Activated T-helper 1 cell treated with anti-CD3 and anti-CD28 coated beads, Interleukin-12 subunit alpha, Interleukin-12 subunit beta, Interleukin-2, Interleukin-4 antibody, amounts not matched to agents 30 ng/mL and 10 ng/mL and 1 ng/mL, durations not matched to agents 14 hours and 24 hours and 36 hours (primary cell): Measurements from ENCODE around the gene JAK1. TPM values are rescaled to one million over a fixed set of nuclear protein-coding genes. Genes with fewer than 3 reads are reported as not detected.

Experiments
- DNase-seq: peaks from one replicate; pipeline ENCODE4 v3.0.0; 2021; ENCODE audit warnings: low spot score
- H3K27ac Mint-ChIP-seq: one replicate; pipeline ENCODE4 v1.8.0; 2021; ENCODE audit warnings: mild to moderate bottlenecking, mixed read lengths
- H3K27me3 Mint-ChIP-seq: one replicate; pipeline ENCODE4 v1.8.0; 2022; ENCODE audit warnings: mild to moderate bottlenecking, moderate library complexity, mixed read lengths; ENCODE audit not compliant: insufficient read depth
- H3K36me3 Mint-ChIP-seq: one replicate; pipeline ENCODE4 v1.8.0; 2021; ENCODE audit warnings: low read depth, mixed read lengths
- H3K4me1 Mint-ChIP-seq: one replicate; pipeline ENCODE4 v1.8.0; 2021; ENCODE audit warnings: low read depth, mixed read lengths
- H3K4me3 Mint-ChIP-seq: one replicate; pipeline ENCODE4 v1.8.0; 2021; ENCODE audit warnings: mild to moderate bottlenecking, moderate library complexity, mixed read lengths
- H3K9me3 Mint-ChIP-seq: one replicate; pipeline ENCODE4 v1.8.0; 2021; ENCODE audit warnings: mixed read lengths
- intact Hi-C: fragments of 100-400 bp; cut with micrococcal nuclease; formaldehyde crosslinking; loops from one replicate; pipeline ENCODE4 v1.15.1; 2024
- total RNA-seq: library from RNA; stranded (reverse); gene quantifications from 2 replicates; pipeline ENCODE4 v1.2.3, GENCODE V29; 2022

Gene JAK1
- total RNA-seq, 1 donor from 2014 or later = 102 TPM

GRCh38 chr1:64996541-64997257 is 30.4 kb upstream of the JAK1 start:
- peaks cover 9% of the 10 kb centered on the region for H3K4me1 Mint-ChIP-seq
- intact Hi-C loops = no loop called here
- H3K27ac Mint-ChIP-seq = no peak overlapping the region

GRCh38 chr1:64995316-64995715 is 29.0 kb upstream of the JAK1 start:
- Mint-ChIP-seq H3K27ac (no peak overlapping the region), H3K4me1 (no peaks in the 10 kb centered on the region), H3K36me3 (peaks cover 3% of the 10 kb centered on the region), H3K4me3 (no peak overlapping the region), H3K9me3 (peaks cover 11% of the 10 kb centered on the region), H3K27me3 (peaks cover 4% of the 10 kb centered on the region)
- intact Hi-C loops = no loop called here
- DNase-seq = no peak

More at GRCh38 chr1:64996541-64997257, 30.4 kb upstream of the JAK1 start:
- Mint-ChIP-seq H3K4me3 (no peak overlapping the region), H3K36me3 (peaks cover 3% of the 10 kb centered on the region), H3K27me3 (peaks cover 2% of the 10 kb centered on the region), H3K9me3 (peaks cover 11% of the 10 kb centered on the region)
- no peak for DNase-seq

- peaks cover 6% of the 10 kb centered on the region for H3K4me1 Mint-ChIP-seq
- no peak overlapping the region for H3K4me3 Mint-ChIP-seq
- H3K27me3 Mint-ChIP-seq = peaks cover 5% of the 10 kb centered on the region
- no peaks in the 10 kb centered on the region for H3K36me3 Mint-ChIP-seq
- DNase-seq = no peak
- H3K9me3 Mint-ChIP-seq = no peaks in the 10 kb centered on the region
- intact Hi-C loops = no loop called here
- H3K27ac Mint-ChIP-seq = no peak overlapping the region
These were observed 20.8 kb upstream of the JAK1 start for GRCh38 chr1:64986903-64987871.

- H3K27ac Mint-ChIP-seq = no peak overlapping the region
- intact Hi-C loops = loop anchor here (2.0 kb wide), 1 partner anchor 14 kb away; no protein-coding TSS in a partner anchor
- H3K36me3 Mint-ChIP-seq = no peaks in the 10 kb centered on the region
- DNase-seq = no peak
- H3K27me3 Mint-ChIP-seq = peaks cover 5% of the 10 kb centered on the region
- H3K4me3 Mint-ChIP-seq = no peak overlapping the region
- H3K9me3 Mint-ChIP-seq = no peaks in the 10 kb centered on the region
- H3K4me1 Mint-ChIP-seq = peaks cover 14% of the 10 kb centered on the region
These were observed 18.4 kb upstream of the JAK1 start for GRCh38 chr1:64984737-64985136.

- Mint-ChIP-seq H3K4me1 (peaks cover 14% of the 10 kb centered on the region), H3K36me3 (no peaks in the 10 kb centered on the region), H3K27me3 (peaks cover 5% of the 10 kb centered on the region), H3K4me3 (no peak overlapping the region), H3K9me3 (no peaks in the 10 kb centered on the region), H3K27ac (no peak overlapping the region)
- intact Hi-C loops = loop anchor here (2.0 kb wide), 1 partner anchor 15 kb away; no protein-coding TSS in a partner anchor
- DNase-seq = no peak
These were observed 17.8 kb upstream of the JAK1 start for GRCh38 chr1:64984106-64984505.

GRCh38 chr1:64983110-64983509 is 16.8 kb upstream of the JAK1 start:
- Mint-ChIP-seq H3K27me3 (peaks cover 5% of the 10 kb centered on the region), H3K9me3 (no peaks in the 10 kb centered on the region), H3K4me1 (peaks cover 14% of the 10 kb centered on the region), H3K4me3 (no peak overlapping the region), H3K36me3 (no peaks in the 10 kb centered on the region), H3K27ac (no peak overlapping the region)
- DNase-seq = no peak
- intact Hi-C loops = no loop called here

GRCh38 chr1:64981601-64982533 is 15.5 kb upstream of the JAK1 start:
- H3K4me1 Mint-ChIP-seq = peaks cover 14% of the 10 kb centered on the region
- intact Hi-C loops = no loop called here

GRCh38 chr1:64980745-64981600 is 14.6 kb upstream of the JAK1 start:
- peaks cover 14% of the 10 kb centered on the region for H3K4me1 Mint-ChIP-seq
- no peak overlapping the region for H3K27ac Mint-ChIP-seq
- no peak overlapping the region for H3K4me3 Mint-ChIP-seq
- no peak for DNase-seq
- intact Hi-C loops = no loop called here
- peaks cover 8% of the 10 kb centered on the region for H3K27me3 Mint-ChIP-seq
- no peaks in the 10 kb centered on the region for H3K36me3 Mint-ChIP-seq
- no peaks in the 10 kb centered on the region for H3K9me3 Mint-ChIP-seq

More at GRCh38 chr1:64981601-64982533, 15.5 kb upstream of the JAK1 start:
- Mint-ChIP-seq H3K4me3 (no peak overlapping the region), H3K9me3 (no peaks in the 10 kb centered on the region), H3K36me3 (no peaks in the 10 kb centered on the region), H3K27me3 (peaks cover 8% of the 10 kb centered on the region), H3K27ac (no peak overlapping the region)
- no peak for DNase-seq

- DNase-seq = no peak
- Mint-ChIP-seq H3K4me3 (no peak overlapping the region), H3K9me3 (no peaks in the 10 kb centered on the region), H3K36me3 (no peaks in the 10 kb centered on the region), H3K27me3 (peaks cover 8% of the 10 kb centered on the region), H3K27ac (no peak overlapping the region), H3K4me1 (peaks cover 14% of the 10 kb centered on the region)
- intact Hi-C loops = no loop called here
These were observed 13.0 kb upstream of the JAK1 start for GRCh38 chr1:64979358-64979757.

- peaks cover 6% of the 10 kb centered on the region for H3K27me3 Mint-ChIP-seq
- H3K36me3 Mint-ChIP-seq = no peaks in the 10 kb centered on the region
- H3K4me3 Mint-ChIP-seq = no peak overlapping the region
These were observed 10.0 kb upstream of the JAK1 start for GRCh38 chr1:64976361-64976760.

GRCh38 chr1:64975740-64976139 is 9.4 kb upstream of the JAK1 start:
- intact Hi-C loops = no loop called here
- no peak for DNase-seq

More at GRCh38 chr1:64976361-64976760, 10.0 kb upstream of the JAK1 start:
- peaks cover 8% of the 10 kb centered on the region for H3K4me1 Mint-ChIP-seq
- no peaks in the 10 kb centered on the region for H3K9me3 Mint-ChIP-seq
- intact Hi-C loops = no loop called here
- DNase-seq = no peak
- no peak overlapping the region for H3K27ac Mint-ChIP-seq

More at GRCh38 chr1:64975740-64976139, 9.4 kb upstream of the JAK1 start:
- no peaks in the 10 kb centered on the region for H3K9me3 Mint-ChIP-seq
- H3K27ac Mint-ChIP-seq = no peak overlapping the region
- H3K27me3 Mint-ChIP-seq = peaks cover 6% of the 10 kb centered on the region
- peaks cover 2% of the 10 kb centered on the region for H3K4me1 Mint-ChIP-seq
- H3K36me3 Mint-ChIP-seq = no peaks in the 10 kb centered on the region
- no peak overlapping the region for H3K4me3 Mint-ChIP-seq
